MG63 (cell line): ENCODE data around the gene NDUFA13. TPM values are rescaled to one million over a fixed set of nuclear protein-coding genes. Genes with fewer than 3 reads are reported as not detected.

Experiments used
- DNase-seq: peaks from one replicate; pipeline ENCODE4 v3.0.0-alpha.2; 2020
- H3K27me3 ChIP-seq: fragments of 250-450 bp; sonication (Bioruptor Pico); 2 replicates; pipeline ENCODE4 v1.5.1; 2020; ENCODE audit warnings: mild to moderate bottlenecking, moderate library complexity
- H3K36me3 ChIP-seq: fragments of 250-450 bp; sonication (Bioruptor Pico); 2 replicates; pipeline ENCODE4 v1.5.1; 2020; ENCODE audit warnings: mild to moderate bottlenecking, moderate library complexity
- H3K4me3 ChIP-seq: fragments of 250-450 bp; sonication (Bioruptor Pico); 2 replicates; pipeline ENCODE4 v1.5.1; 2020; ENCODE audit warnings: mild to moderate bottlenecking, moderate library complexity
- H3K9me3 ChIP-seq: fragments of 250-450 bp; sonication (Bioruptor Pico); 2 replicates; pipeline ENCODE4 v1.5.1; 2020; ENCODE audit warnings: mild to moderate bottlenecking, moderate library complexity
- total RNA-seq: library from RNA; depleted of rRNA; stranded (reverse); fragments of >200 nt; shearing (Covaris generic); gene quantifications from 2 replicates; pipeline ENCODE4 v1.2.3, GENCODE V29; 2014; ENCODE audit warnings: low replicate concordance

NDUFA13 gene
- total RNA-seq, 1 experiment from 2014 or later = 344 TPM

DNA sequence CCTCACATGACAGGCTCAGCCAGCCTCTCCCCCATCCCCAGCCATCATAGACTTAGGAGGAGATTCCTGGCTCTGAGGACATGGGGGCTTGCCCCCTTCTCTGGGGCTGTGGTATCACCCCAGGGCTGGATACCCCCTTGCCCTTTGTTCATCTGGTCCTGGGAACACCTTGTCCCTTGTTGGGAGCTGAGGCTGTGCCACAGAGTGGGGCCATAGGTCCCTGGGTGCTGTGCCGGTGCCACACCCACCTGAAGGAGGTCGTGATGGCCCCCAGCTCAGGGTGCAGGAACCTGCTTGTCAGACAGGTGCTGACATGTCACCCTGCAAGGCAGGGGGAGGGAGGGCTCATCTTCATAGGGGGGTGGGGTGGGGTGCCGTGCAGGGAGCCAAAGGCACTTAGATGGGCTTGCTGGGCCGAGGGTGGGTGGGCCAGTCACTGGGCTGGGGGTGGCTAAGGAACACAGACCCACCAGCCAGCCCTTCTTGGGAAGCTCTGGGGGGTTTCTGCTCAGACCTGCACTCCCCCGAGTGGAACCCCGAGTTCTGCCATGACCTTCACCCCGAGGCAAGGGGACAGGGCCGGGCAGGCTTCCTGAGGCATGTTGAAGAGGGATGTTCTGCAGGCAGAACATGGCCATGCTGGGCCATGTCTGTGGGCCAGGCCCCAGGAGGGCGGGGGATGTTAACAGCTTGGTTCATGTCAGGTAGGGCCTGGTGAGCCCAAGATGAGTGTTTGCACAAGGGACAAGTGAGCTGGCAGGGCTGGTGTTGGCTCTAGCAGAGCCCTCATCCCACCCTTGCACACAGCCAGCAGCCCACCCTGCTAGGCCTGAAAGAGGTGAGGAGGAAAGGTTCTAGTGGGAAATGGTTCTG is 28.7 kb upstream of the NDUFA13 start:
- H3K4me3 ChIP-seq = no peak overlapping the region

DNA sequence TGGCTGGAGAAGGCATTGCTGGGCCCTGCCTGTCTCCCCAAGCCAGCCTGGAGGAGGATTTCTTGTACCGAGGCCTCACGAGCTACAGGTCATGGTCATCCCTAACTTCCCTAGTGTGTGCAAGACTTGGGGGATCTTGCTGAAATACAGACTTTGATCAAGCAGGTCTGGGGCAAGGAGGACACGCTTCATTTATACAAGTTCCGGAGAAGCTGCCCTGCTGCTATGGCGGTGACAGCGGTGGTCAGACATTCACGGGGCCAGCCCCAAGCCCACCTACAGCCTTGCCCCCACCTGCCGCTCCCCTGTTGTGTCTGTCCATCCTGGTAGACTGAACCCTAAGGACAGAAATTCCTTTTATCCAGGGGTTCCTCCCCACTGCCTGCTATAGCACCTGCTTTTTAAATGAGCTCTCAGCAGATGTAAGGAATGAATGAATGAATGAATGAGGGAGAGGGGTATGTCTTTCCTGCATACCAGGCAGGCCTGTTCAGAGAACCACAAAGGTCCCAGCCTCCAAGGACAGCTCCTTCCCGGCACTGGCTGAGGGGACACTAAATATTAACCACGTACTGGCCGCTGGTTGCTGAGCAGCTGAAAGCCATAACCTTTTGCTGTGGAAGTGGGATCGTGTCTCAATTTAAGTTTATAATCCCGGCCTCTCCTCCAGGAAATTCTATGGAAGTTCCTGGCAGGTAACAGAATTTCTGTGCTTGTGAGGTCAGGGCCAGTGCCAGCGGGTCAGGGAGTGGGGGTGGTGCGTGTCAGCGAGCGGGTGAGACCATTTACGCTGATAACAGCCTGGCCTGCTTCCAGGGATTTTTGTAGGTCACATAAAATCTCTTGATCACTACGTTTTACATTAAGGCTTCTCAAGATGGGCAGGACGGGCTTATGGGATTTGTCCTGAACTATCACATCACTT is 27.8 kb upstream of the NDUFA13 start:
- no peak for DNase-seq
- no peak overlapping the region for H3K4me3 ChIP-seq
- H3K9me3 ChIP-seq = no peaks in the 10 kb centered on the region

More for the DNA sequence above, 28.7 kb upstream of the NDUFA13 start:
- Histone ChIP-seq H3K36me3 (peaks cover 44% of the 10 kb centered on the region), H3K9me3 (no peaks in the 10 kb centered on the region), H3K27me3 (no peaks in the 10 kb centered on the region)
- DNase-seq = no peak

DNA sequence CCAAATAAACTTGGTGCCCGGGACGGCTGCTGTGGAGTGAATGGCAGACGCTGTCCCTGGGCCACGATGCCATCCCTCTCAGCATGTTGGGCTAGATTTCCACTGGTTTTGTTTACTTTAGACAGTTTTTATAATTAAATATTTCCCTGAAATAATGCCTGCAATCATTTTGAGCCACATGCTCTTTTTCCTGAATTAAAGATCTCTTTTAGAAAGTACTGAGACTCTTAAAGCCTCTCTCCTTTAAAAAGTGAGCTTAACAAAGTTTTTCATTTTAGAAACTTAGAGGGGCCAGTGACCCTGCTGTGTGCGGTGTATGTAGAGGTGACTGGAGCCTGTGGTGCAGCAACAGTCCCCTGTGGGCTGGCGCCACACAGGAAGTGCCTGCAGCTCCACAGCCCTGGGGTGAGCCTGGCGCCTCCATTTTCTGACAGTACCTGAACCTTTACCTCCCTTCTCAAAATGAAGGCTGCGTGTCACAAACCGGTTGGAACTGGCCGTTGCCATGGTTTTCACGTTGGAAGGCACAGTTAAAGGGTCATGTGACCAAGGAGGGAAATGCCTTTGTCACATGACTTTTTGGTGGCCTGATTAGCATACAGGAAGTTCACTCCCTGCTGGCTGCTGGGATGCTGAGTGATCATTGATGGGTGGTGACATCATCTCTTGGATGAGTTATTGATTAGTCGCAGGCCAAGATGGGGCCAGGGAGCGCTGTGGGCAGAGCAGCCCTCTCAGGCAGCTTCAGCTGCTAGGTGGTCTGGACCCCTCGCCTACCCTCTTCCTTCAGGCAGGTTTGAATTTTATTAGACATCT is 26.9 kb upstream of the NDUFA13 start:
- Histone ChIP-seq H3K4me3 (no peak overlapping the region), H3K27me3 (no peaks in the 10 kb centered on the region), H3K36me3 (peaks cover 47% of the 10 kb centered on the region), H3K9me3 (no peaks in the 10 kb centered on the region)
- peak; percentile 76 for DNase-seq

More for the DNA sequence above, 27.8 kb upstream of the NDUFA13 start:
- Histone ChIP-seq H3K27me3 (no peaks in the 10 kb centered on the region), H3K36me3 (peaks cover 42% of the 10 kb centered on the region)

DNA sequence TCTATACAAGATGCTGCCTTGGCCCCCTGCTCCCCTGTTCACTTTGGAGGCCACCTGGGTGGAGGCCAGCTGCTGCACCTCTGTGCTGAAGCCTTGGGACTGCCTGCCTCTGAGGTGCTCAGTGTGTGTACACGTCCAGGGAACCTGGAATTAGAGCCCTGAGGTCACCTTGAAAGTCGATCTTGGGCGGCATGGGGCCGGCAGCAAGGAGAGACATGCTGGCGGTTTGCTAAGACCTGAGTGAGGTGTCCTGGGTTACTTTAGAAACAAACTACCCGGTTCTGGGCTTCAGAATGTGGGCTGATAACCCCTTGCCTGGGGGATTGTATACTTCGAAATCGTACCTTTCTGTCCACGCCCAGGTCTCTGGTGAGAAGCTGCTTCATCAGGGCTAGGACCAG is 26.2 kb upstream of the NDUFA13 start:
- no peaks in the 10 kb centered on the region for H3K27me3 ChIP-seq
- H3K9me3 ChIP-seq = no peaks in the 10 kb centered on the region
- no peak for DNase-seq
- H3K4me3 ChIP-seq = no peak overlapping the region
- peaks cover 51% of the 10 kb centered on the region for H3K36me3 ChIP-seq

DNA sequence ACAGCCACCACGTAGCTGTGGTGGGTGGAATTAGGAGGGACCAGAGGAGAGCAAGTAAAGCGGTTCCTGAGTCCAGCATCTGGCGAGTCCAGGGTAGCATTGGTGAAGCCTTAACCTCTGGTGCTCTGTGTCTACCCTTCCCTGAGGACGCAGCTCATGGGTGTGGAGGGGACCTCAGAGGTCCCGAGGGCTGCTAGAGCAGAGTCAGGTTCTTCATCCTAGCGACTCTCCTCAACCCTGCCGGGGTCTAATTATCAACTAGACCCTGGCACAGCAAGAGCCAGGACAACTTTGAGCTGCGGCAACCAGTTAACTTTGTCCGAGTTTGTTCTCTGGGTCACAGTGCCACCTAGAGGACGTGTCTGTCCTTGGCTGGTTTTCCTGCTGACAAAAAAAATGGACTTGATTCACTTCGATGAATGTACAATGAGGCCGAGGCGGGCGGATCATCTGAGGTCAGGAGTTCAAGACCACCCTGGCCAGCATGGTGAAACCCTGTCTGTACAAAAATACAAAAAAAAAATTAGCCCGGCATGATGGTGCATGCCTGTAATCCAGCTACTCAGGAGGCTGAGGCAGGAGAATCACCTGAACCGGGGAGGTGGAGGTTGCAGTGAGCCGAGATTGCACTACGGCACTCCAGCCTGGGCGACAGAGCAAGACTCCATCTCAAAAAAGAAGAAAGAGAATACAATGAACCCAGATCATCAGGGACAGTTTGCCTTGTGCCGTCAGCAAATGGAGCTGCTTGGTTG is 25.6 kb upstream of the NDUFA13 start:
- Histone ChIP-seq H3K27me3 (no peaks in the 10 kb centered on the region), H3K4me3 (no peak overlapping the region), H3K9me3 (no peaks in the 10 kb centered on the region), H3K36me3 (peaks cover 51% of the 10 kb centered on the region)
- peak; percentile 73 for DNase-seq

DNA sequence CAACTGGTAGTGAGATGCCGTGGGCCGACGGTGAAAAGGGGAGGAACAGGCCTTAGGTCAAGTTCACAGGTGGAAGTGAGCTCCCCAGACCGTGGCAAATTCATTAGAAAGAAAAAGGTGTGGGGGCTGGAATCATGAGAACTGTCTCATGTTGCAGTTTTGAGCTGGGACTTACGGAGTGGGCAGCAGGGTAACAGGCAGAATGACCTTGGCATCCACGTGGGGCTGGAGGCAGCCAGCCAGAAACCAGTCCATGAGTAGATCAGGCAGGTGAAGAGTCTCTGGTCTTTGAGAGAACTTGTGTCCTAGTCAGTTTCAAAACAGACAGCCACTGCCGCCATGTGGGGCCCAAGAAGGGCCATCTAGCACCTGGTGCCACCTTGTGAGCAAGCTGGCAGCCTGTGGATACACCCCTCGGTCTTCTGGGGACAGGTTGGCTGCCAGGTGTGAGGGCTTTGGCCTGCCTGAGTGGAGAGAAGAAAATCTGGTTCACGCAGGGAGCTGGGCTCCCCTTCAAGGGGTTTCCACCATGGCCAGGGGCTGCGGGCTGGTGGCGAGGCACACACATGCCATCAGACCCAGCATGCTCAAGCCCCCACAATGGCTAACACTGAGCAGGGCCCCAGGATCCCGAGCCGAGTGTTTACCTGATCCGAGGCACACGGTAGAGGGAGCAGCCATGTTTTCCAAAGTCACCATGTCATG is 24.6 kb upstream of the NDUFA13 start:
- peaks cover 2% of the 10 kb centered on the region; the same call in 1 of the 2 replicates for H3K27me3 ChIP-seq
- H3K4me3 ChIP-seq = no peak overlapping the region
- no peaks in the 10 kb centered on the region for H3K9me3 ChIP-seq
- no peak for DNase-seq
- peaks cover 58% of the 10 kb centered on the region for H3K36me3 ChIP-seq

DNA sequence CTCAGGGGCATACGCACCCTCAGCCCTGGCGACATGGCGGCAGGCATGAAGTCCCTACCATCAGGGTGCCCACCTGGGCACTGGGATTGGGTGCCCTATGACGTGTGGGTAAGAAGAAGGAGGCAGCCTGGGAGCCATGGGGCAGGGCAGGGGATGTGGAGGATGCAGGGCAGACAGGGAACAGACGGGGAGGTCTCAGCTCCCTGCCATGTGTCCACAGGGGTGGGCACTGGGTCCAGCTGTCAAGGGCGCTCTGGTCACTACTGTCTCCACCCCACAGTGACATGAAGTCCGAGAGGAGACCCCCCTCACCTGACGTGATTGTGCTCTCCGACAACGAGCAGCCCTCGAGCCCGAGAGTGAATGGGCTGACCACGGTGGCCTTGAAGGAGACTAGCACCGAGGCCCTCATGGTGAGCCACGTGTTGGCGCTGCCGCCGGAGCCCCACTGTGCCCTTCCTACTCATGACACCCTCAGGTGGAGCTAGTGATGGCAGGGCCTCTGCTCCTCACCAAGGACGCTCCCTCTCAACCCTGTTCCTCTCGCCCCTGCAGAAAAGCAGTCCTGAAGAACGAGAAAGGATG is 23.9 kb upstream of the NDUFA13 start:
- no peak for DNase-seq
- H3K27me3 ChIP-seq = peaks cover 2% of the 10 kb centered on the region; the same call in 1 of the 2 replicates

DNA sequence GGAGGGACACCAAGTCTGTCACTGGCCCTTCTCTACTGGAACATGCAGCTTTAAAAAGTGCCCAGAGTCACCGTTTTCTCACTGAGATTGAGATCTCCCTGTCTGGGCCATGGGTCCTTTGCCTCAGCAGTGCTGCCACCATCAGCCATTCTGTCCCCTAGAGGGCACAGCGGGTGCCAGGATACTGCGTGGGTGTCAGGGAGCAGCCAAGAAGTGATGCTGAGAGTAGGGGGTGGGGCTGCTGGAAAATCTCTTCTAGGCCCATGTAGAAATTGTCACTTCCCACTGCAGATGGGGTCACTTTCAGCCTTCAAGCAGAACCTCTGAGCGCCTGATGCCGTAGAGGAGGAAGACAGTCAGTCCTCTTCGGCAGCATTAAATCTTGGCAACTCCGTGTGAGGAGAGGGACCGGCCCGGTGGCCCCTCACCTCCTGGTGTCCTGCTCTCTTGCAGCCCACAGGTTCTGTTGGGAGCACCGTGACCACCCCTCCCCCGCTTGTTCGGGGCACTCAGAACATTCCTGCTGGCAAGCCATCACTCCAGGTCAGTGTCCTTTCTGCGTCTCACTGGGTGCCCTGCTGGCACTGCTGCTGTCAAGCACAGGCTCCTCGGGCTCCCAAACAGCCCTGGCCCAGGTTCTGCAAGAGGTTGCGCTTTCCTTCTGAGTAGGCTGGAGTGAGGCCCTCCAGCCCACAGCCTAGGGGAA is 22.0 kb upstream of the NDUFA13 start:
- Histone ChIP-seq H3K27me3 (peaks cover 2% of the 10 kb centered on the region; the same call in 1 of the 2 replicates), H3K36me3 (peaks cover 77% of the 10 kb centered on the region), H3K4me3 (no peak overlapping the region), H3K9me3 (no peaks in the 10 kb centered on the region)
- no peak for DNase-seq

More for the DNA sequence above, 23.9 kb upstream of the NDUFA13 start:
- peaks cover 62% of the 10 kb centered on the region for H3K36me3 ChIP-seq
- no peak overlapping the region for H3K4me3 ChIP-seq
- H3K9me3 ChIP-seq = no peaks in the 10 kb centered on the region

DNA sequence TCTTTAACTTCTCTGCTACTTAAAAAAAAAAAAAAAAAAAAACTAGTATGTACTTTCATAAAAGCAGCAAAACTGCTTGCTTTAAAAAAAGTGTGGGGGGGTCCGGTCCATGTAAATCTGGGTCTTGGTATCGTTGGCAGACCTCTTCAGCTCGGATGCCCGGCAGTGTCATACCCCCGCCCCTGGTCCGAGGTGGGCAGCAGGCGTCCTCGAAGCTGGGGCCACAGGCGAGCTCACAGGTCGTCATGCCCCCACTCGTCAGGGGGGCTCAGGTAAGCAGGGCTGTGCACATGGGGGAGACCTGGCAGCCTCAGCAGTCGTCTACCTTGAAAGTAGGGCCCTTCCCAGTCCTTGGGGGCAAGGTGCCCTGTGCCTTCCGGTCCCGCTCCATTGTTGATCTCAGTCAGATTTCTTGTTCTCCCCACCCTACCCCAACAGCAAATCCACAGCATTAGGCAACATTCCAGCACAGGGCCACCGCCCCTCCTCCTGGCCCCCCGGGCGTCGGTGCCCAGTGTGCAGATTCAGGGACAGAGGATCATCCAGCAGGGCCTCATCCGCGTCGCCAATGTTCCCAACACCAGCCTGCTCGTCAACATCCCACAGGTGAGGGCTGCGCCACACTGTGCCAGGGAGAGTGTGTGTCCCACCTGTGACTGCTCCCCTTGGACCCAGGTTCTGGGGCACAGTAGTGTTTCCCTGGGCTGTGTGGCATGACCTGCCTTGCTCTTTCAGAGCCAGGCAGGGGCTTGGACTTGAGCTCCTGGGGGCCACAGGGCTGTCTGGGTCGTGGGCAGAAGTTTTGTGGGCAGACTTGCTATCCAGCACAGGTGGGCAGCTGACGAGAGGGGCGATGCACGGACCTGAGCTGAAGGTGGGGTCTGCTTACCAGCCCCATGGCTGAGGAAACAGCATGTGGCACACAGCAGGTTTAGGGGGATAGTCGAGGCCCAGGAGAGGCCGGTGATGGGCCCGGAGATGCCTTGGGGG is 20.1 kb upstream of the NDUFA13 start:
- Histone ChIP-seq H3K9me3 (no peaks in the 10 kb centered on the region), H3K36me3 (peaks cover 88% of the 10 kb centered on the region), H3K4me3 (no peak overlapping the region), H3K27me3 (peaks cover 2% of the 10 kb centered on the region; the same call in 1 of the 2 replicates)
- no peak for DNase-seq

DNA sequence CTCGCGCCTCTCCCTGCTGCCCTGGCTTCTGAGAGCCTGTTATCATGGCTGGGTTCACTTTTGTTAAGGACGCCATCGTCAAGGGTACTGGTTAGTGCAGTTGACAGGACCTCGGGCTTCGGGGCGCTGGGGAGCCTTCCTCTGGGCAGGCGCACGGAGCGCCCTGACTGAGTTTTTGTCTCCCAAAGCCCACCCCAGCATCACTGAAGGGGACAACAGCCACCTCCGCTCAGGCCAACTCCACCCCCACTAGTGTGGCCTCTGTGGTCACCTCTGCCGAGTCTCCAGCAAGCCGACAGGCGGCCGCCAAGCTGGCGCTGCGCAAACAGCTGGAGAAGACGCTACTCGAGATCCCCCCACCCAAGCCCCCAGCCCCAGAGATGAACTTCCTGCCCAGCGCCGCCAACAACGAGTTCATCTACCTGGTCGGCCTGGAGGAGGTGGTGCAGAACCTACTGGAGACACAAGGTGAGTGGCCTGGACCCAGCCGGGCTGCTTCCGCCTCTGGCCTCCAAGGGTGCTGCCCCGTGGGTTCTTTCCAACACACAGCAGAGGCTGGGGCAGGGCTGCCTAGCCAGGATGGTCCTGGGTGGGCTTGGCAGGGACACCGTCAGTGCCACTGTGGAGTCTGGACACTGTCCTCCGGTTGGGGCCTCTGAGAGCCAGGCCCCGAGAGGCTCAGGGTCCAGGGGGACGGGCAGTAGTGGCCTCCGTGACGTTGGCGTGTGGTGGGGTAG is 17.6 kb upstream of the NDUFA13 start:
- no peak overlapping the region for H3K4me3 ChIP-seq
- H3K9me3 ChIP-seq = no peaks in the 10 kb centered on the region
- H3K36me3 ChIP-seq = peaks cover 97% of the 10 kb centered on the region
- H3K27me3 ChIP-seq = peaks cover 2% of the 10 kb centered on the region; the same call in 1 of the 2 replicates
- DNase-seq = no peak

DNA sequence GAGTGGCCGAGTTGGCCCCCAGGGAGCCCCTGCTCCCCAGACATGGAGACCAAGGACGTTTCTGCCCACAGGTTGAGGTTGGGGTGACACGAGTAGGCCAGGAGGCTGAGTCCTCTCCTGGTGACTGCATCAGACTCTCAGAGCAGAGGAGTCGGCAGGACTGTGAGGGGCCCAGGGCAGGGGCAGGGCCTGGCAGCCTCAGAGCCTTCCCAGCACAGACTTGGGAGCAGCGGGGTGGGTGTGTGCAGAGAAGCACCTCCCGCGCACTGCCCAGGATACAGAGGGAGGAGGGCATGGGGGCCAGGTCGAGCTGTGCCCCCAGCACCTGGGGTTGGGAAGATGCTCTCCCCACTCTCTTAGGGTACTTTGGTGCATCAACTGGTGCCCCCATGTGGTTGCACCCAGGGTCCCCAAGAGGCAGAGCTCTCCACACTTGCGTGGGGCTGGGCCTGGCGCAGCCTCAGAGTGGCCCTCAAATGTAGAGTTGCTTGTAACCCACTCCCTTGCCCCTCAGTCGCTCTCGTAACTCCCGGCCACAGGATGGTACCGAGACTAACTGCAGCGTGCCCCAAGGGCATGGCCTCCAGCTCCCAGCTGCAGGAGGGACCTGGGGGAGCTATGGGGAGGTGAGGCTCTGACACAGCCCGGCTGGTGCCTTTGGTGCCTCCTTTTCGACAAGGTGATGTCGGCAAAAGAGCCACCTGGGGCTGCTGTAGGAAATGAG is 16.6 kb upstream of the NDUFA13 start:
- H3K36me3 ChIP-seq = peaks cover 98% of the 10 kb centered on the region
- no peak overlapping the region for H3K4me3 ChIP-seq
- H3K9me3 ChIP-seq = no peaks in the 10 kb centered on the region
- peaks cover 2% of the 10 kb centered on the region; the same call in 1 of the 2 replicates for H3K27me3 ChIP-seq
- no peak for DNase-seq

DNA sequence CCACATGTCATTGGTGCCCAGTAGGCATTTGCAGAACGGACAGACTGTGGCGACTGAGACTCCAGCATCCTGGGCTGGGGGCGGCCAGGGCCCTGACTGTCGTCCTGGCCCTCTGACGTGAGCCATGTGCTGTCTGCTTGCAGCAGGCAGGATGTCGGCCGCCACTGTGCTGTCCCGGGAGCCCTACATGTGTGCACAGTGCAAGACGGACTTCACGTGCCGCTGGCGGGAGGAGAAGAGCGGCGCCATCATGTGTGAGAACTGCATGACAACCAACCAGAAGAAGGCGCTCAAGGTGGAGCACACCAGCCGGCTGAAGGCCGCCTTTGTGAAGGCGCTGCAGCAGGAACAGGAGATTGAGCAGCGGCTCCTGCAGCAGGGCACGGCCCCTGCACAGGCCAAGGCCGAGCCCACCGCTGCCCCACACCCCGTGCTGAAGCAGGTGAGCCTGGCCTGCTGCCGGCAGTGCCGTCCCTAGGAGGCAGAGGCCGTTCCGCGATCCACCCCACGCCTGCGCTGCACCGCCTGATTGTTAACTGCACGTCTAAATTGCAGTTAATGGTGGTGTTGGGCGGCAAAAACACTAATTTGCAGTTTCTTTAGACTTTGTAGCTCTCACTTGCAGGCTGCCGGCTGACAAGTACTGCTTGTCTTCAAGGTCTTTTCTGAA is 14.9 kb upstream of the NDUFA13 start:
- peaks cover 96% of the 10 kb centered on the region for H3K36me3 ChIP-seq

More for the DNA sequence above, 14.9 kb upstream of the NDUFA13 start:
- no peak for DNase-seq
- Histone ChIP-seq H3K27me3 (peaks cover under 1% of the 10 kb centered on the region; the same call in 1 of the 2 replicates), H3K4me3 (no peak overlapping the region), H3K9me3 (no peaks in the 10 kb centered on the region)
